Muscle layer of duodenum (tissue), 2 donors: ENCODE results near the gene PTPRD.

Experiments
- H3K27ac ChIP-seq: one replicate; pipeline ENCODE4 v1.7.0; 2013; ENCODE audit warnings: mild to moderate bottlenecking, low read length
- H3K27me3 ChIP-seq: one replicate; pipeline ENCODE4 v1.7.0; 2013; ENCODE audit warnings: low read depth, mild to moderate bottlenecking, control low read depth, low read length
- H3K36me3 ChIP-seq, 2 donors: one replicate each; pipeline ENCODE4 v1.7.0; 2013; ENCODE audit warnings: low read length in 2 of 2, control low read depth in 1 of 2, mild to moderate bottlenecking in 1 of 2; ENCODE audit not compliant: insufficient read depth in 2 of 2, control insufficient read depth in 1 of 2
- H3K4me1 ChIP-seq, 2 donors: one replicate each; pipeline ENCODE4 v1.7.0; 2013; ENCODE audit warnings: low read length in 2 of 2, mild to moderate bottlenecking in 2 of 2, control low read depth in 1 of 2, moderate library complexity in 1 of 2; ENCODE audit not compliant: insufficient read depth in 2 of 2, control insufficient read depth in 1 of 2
- H3K4me3 ChIP-seq, 2 donors: one replicate each; pipeline ENCODE4 v1.7.0; 2013; ENCODE audit warnings: low read length in 2 of 2, low read depth in 1 of 2, mild to moderate bottlenecking in 1 of 2
- H3K9me3 ChIP-seq, 2 donors: one replicate each; pipeline ENCODE4 v1.7.0; 2013; ENCODE audit warnings: low read length in 2 of 2, control low read depth in 1 of 2, mild to moderate bottlenecking in 1 of 2; ENCODE audit not compliant: control insufficient read depth in 1 of 2
- donor health status: healthy.

Gene PTPRD

DNA sequence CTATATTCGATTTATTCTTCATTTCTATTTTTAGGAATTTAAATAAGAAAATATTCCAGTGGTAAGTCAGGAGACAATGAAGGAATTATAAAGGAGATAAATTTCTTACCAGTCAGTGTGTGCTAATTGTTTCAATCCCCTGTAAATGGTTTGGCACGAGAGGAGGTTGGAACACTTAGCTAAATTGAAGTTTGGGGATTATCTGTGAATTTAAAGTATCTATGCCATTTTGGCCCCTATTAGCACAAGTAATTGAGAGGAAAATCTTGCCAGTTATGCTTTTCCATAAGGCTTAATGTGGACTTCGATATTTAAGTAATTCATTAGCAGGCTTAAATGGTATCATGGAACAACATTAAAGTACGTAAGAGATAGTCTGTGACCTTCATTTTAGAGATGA is 860.8 kb downstream of the PTPRD start:
- no peaks in the 10 kb centered on the region for H3K4me1 ChIP-seq
- H3K9me3 ChIP-seq: no peaks in the 10 kb centered on the region
- H3K27ac ChIP-seq: no peak overlapping the region
- no peaks in the 10 kb centered on the region for H3K36me3 ChIP-seq
- H3K27me3 ChIP-seq: no peaks in the 10 kb centered on the region
- H3K4me3 ChIP-seq: no peak overlapping the region

DNA sequence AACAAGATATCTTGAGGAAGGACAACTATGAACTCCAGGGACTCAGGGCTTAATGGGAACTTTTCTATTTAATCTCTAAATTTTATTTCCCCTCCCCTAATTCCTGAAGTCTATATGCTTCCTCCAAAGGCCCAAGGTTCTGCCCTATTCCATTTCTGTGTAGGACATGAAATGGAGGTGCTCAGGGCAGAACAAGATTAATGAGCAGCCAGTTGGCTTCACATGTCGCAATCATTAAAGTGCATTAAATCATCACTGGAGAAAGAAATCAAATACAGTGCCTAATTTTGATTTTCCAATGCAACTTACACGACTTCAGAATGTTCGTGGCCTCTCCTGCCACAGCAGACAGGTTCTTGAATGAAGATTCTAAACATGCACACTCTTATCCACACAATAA is 862.1 kb downstream of the PTPRD start:
- H3K9me3 ChIP-seq: no peaks in the 10 kb centered on the region
- H3K36me3 ChIP-seq: no peaks in the 10 kb centered on the region
- H3K27ac ChIP-seq: no peak overlapping the region
- H3K4me3 ChIP-seq: no peak overlapping the region
- no peaks in the 10 kb centered on the region for H3K27me3 ChIP-seq
- H3K4me1 ChIP-seq: no peaks in the 10 kb centered on the region

DNA sequence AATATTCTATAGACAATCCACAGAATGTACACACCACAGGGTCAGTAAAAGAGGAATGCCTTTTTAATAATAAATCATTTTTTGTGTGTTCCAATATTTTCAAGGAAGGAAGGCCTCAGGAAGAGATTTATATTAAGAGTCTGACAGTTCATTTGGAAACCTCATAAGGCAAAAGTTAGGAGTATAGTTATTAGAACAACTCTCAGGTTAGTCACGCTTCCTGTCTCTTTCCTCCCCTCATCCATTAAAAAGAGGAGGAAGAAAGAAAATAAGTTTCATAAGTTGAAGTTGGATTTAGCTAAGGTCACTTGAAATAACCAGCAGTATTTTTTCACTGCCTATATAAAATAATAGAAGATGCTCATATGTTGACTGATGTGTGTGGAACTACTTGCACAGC is 863.2 kb downstream of the PTPRD start:
- Histone ChIP-seq H3K4me1 (no peaks in the 10 kb centered on the region), H3K27ac (no peak overlapping the region)

GRCh38 chr9:9747787-9748186 is 865.0 kb downstream of the PTPRD start:
- H3K9me3 ChIP-seq: no peaks in the 10 kb centered on the region
- no peak overlapping the region for H3K27ac ChIP-seq
- H3K36me3 ChIP-seq: no peaks in the 10 kb centered on the region
- H3K4me3 ChIP-seq: no peak overlapping the region
- H3K4me1 ChIP-seq: no peaks in the 10 kb centered on the region
- no peaks in the 10 kb centered on the region for H3K27me3 ChIP-seq

More for the DNA sequence above, 863.2 kb downstream of the PTPRD start:
- no peaks in the 10 kb centered on the region for H3K27me3 ChIP-seq
- H3K9me3 ChIP-seq: no peaks in the 10 kb centered on the region
- H3K4me3 ChIP-seq: no peak overlapping the region
- H3K36me3 ChIP-seq: no peaks in the 10 kb centered on the region

GRCh38 chr9:9746826-9747225 is 866.0 kb downstream of the PTPRD start:
- no peak overlapping the region for H3K27ac ChIP-seq
- no peaks in the 10 kb centered on the region for H3K4me1 ChIP-seq
- no peak overlapping the region for H3K4me3 ChIP-seq
- no peaks in the 10 kb centered on the region for H3K36me3 ChIP-seq
- no peaks in the 10 kb centered on the region for H3K9me3 ChIP-seq
- H3K27me3 ChIP-seq: no peaks in the 10 kb centered on the region

DNA sequence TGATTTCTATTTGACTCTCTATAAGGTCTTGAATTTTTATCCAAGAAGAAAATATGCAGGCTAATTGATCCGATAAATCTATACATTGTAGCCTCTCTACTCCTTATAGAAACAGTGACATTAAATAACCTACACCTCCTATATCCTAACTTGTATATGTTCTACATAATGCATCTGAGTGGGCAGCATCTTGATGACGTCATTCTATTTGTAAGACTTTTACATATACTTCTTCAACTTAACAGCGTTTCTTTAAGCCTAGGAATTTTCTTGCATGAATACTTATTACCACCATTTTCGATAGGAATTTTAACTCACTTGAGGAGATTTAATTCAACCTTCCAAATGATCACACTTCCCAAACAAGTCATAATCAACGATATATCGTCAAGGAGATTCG is 869.0 kb downstream of the PTPRD start:
- no peaks in the 10 kb centered on the region for H3K9me3 ChIP-seq

GRCh38 chr9:9730174-9730573 is 882.6 kb downstream of the PTPRD start:
- Histone ChIP-seq H3K36me3 (no peaks in the 10 kb centered on the region), H3K4me3 (no peak overlapping the region), H3K9me3 (no peaks in the 10 kb centered on the region), H3K27ac (no peak overlapping the region), H3K4me1 (no peaks in the 10 kb centered on the region), H3K27me3 (no peaks in the 10 kb centered on the region)

More for the DNA sequence above, 869.0 kb downstream of the PTPRD start:
- no peaks in the 10 kb centered on the region for H3K36me3 ChIP-seq
- H3K27me3 ChIP-seq: no peaks in the 10 kb centered on the region
- no peaks in the 10 kb centered on the region for H3K4me1 ChIP-seq
- H3K4me3 ChIP-seq: no peak overlapping the region
- no peak overlapping the region for H3K27ac ChIP-seq

GRCh38 chr9:9729082-9729481 is 883.7 kb downstream of the PTPRD start:
- no peaks in the 10 kb centered on the region for H3K36me3 ChIP-seq
- no peaks in the 10 kb centered on the region for H3K27me3 ChIP-seq
- H3K9me3 ChIP-seq: no peaks in the 10 kb centered on the region
- no peaks in the 10 kb centered on the region for H3K4me1 ChIP-seq
- H3K4me3 ChIP-seq: no peak overlapping the region
- no peak overlapping the region for H3K27ac ChIP-seq

DNA sequence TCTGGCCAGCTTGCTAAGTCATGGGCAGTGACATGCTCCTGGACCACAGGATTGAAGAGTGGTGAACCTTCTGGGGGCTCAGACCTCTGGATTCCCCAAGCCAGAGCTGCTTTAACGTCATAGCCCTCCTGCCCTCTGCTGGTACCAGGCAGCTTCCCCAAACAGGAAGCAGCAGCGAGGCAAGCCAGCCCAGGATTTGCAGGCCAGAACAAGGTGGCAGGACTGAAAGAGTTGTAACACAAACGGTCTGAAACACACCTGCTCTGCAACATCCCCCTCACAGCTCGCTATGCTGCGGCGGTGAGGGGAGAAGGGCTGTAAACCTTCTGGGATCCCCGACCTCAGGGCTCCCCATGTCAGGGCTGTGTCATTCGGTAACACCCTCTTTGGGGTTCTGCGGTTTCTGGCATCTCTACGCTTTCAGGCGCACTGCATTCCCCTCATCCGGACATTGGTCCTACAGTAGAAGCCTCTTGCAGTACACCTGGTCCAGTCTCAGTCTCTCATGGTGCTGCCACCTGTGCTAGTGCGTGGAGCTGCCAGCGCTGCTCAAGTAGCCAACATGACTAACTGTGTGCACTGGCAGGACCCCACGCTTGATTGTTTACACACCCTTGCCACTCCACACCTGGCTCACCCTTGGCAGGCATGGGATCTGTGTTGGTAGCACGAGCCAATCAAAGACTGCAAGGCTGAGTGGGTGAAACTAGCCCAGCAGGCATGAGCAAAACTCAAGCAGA is 893.3 kb downstream of the PTPRD start:
- Histone ChIP-seq H3K27ac (no peak overlapping the region), H3K27me3 (no peaks in the 10 kb centered on the region), H3K4me1 (no peaks in the 10 kb centered on the region), H3K4me3 (no peak overlapping the region), H3K36me3 (no peaks in the 10 kb centered on the region), H3K9me3 (peaks cover 0 to 13% of the 10 kb centered on the region in 2 donors)

DNA sequence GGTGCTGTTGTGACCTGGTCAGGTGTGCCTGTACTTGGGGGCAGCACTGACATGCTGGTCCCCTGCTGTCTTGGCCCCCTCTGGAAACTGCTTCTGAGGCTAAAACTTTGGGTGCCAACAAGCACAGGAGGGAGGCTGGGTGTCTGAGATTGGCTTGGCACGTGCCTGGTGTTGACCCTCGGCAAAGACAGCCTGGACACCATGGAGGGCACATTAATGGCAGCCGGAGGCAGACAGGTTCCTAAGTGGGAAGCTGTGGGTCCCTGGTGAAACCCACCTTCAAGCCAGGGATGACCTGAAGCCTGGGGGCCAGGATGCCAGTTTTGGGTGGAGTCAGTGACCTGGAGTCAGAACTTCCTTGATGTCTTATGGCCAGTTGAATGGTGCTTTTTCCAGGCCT is 894.1 kb downstream of the PTPRD start:
- H3K27me3 ChIP-seq: no peaks in the 10 kb centered on the region
- no peaks in the 10 kb centered on the region for H3K36me3 ChIP-seq
- peaks cover 0 to 13% of the 10 kb centered on the region in 2 donors for H3K9me3 ChIP-seq
- no peak overlapping the region for H3K27ac ChIP-seq
- no peaks in the 10 kb centered on the region for H3K4me1 ChIP-seq
- H3K4me3 ChIP-seq: no peak overlapping the region

GRCh38 chr9:9679433-9679832 is 933.4 kb downstream of the PTPRD start:
- H3K9me3 ChIP-seq: no peaks in the 10 kb centered on the region
- no peak overlapping the region for H3K4me3 ChIP-seq
- no peak overlapping the region for H3K27ac ChIP-seq
- H3K4me1 ChIP-seq: no peaks in the 10 kb centered on the region
- H3K36me3 ChIP-seq: no peaks in the 10 kb centered on the region
- H3K27me3 ChIP-seq: no peaks in the 10 kb centered on the region

DNA sequence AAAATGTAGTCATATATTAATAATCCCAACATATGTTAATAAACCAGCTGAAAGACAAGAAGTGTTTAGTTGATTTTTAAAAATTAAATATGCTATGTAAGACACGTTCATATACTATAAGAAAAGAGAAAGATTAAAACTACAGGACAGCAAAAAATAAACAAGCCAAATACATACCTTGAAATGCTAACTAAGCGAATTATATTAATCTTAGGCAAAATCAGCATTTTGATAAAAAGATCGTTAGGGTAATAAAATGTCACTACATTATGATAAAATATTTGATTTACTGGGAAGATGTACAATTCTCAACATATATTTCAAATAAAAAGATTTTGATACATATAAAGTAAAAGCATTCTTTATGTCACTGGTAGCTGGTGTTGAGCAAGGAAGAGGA is 938.3 kb downstream of the PTPRD start:
- no peak overlapping the region for H3K27ac ChIP-seq
- no peaks in the 10 kb centered on the region for H3K36me3 ChIP-seq
- no peak overlapping the region for H3K4me3 ChIP-seq
- no peaks in the 10 kb centered on the region for H3K9me3 ChIP-seq
- no peaks in the 10 kb centered on the region for H3K4me1 ChIP-seq
- no peaks in the 10 kb centered on the region for H3K27me3 ChIP-seq
